Right renal cortex interstitium (tissue), 3 donors: ENCODE measurements around the gene PFKL. TPM values are rescaled to one million over a fixed set of nuclear protein-coding genes. Genes with fewer than 3 reads are reported as not detected.
"Not testable (repeated sequence)": the region's sequence is repeated elsewhere in the genome, so short reads cannot be mapped to it uniquely, and the experiment has no call there.

ENCODE experiments used
- DNase-seq, 3 donors: peaks; one replicate each; pipeline ENCODE4 v3.0.0-alpha.2; 2013; ENCODE audit warnings: low read depth in 3 of 3, low spot score in 2 of 3
- polyA plus RNA-seq, 3 donors: library from polyadenylated mRNA; unstranded; fragments of 120-200 nt; gene quantifications; one replicate each; pipeline ENCODE4 v1.2.1, GENCODE V29; 2013; ENCODE audit not compliant: insufficient read length in 3 of 3

Gene PFKL
- polyA plus RNA-seq, 3 donors, result 96.8 to 128 (median 105) TPM

DNA sequence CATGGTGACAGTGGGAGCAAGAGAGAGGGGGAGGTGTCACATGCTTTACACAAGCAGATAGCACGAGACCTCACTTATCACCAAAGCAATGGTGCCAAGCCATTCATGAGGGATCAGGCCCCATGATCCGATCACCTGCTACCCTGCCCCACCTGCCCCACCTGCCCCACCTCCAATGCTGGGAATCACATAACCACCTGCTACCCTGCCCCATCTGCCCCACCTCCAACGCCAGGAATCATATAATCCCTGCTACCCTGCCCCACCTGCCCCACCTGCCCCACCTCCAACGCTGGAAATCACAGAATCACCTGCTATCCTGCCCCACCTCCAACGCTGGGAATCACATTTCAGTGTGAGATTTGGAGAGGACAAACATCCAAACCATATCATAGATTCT lies 24.8 kb upstream of the PFKL start:
- no peak for DNase-seq

DNA sequence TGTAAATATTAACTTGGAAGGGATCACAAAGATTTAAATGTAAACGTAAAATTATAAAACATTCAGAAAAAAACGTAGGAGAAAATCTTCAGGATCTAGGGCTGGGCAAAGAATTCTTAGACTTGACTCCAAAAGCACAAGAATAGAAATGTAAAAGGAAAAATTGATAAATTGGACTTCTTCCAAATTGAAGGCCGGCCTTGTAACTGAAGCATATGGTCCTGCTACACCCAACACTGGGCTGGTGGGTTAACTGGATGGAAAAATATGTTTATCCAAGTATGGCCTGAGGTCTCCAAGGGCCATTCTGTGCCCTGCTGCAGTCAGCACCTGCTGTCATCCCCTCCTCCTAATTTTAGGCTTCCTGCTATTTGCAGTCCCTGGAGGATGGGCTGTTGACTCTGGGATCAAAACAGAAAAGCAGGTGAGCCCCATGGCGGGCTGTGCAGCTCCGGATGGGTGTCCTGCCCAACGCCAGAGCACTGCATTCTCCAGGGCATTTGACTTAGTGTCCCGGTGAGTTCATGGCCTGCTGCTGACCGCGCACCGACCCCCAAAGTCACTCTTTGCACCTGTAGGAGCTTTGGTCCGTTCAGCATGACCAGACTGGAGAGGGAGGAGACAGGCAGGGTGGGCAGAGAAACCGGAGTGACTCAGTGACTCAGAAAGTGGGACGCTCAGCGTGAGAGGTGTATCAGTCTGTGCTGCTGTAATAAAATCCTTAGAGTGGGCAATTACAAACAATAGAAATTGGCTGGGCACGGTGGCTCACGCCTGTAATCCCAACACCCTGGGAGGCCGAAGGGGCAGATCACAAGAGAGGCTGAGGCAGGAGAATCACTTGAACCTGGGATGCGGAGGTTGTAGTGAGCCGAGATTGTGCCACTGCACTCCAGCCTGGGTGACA lies 20.2 kb upstream of the PFKL start:
- no peak for DNase-seq

DNA sequence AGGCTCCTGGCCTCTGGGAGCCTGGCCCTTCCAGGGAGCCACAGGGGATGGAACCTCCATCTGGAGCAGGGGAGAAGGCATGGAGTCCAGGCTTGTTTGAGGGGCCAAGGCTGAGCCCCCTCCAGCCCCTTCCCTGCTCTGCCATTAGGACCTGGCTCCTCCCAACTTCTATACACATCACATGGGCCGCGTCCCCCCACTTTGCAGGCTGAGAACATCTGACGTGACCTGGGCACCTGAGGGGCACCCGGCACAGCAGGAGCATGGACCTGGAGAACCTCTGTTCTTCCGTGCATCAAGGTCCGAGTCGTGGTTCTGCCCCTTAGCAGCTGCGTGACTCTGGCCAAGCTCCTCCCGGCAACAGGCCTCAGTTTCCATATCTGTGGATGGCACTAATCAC lies 18.1 kb upstream of the PFKL start:
- no peak for DNase-seq

DNA sequence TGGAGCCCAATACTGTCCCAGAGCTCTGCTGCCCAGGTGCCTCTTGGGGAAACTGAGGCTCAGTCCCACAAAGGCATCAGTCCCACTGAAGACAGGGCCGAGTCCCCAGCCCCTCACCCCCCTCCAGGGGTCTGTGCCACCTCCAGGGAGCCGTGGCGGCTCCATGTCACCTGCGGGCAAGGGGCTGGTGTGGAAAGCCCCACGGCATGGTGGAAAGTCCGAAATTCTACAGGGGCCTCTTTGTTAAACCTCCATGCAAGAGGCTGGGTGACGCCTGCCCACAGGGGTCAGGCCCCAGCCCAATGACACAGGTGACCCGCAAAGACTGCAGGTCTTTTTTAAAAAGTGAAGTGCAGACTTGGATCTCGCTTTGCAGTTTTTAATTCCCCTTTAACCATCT lies 17.5 kb upstream of the PFKL start:
- DNase-seq, result no peak

DNA sequence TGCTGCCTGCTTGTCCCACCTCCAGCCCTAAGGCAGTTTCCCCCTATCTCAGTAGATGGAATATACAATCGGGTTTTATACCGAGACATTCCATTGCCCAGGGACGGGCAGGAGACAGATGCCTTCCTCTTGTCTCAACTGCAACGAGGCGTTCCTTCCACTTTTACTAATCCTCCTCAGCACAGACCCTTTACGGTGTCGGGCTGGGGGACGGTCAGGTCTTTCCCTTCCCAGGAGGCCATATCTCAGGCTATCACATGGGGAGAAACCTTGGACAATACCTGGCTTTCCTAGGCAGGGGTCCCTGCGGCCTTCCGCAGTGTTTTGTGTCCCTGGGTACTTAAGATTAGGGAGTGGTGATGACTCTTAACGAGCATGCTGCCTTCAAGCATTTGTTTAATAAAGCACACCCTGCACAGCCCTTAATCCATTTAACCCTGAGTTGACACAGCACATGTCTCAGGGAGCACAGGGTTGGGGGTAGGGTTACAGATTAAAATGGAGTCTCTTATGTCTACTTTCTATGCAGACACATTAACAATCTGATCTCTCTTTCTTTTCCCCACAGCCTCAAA lies 16.6 kb upstream of the PFKL start:
- DNase-seq, result not testable (repeated sequence)

DNA sequence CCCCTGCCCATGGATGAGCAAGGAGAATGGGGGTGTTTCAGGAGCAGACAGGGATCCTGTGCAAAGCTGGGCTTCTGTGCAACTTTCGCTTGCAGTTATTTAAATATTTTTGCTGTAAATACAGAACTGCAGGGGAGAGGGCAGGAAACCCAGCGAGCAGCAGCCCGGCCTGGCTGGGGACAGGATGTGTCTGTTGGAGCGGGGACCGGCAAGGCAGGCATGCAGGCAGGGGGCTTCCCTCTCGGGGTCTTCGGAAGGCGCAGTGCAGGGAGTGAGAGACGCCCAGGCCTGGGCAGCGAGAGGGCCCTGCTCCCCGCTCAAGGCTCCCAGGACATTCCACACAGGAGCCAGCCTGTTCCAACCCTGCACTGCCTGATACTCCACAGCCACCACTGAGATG lies 15.9 kb upstream of the PFKL start:
- no peak for DNase-seq

DNA sequence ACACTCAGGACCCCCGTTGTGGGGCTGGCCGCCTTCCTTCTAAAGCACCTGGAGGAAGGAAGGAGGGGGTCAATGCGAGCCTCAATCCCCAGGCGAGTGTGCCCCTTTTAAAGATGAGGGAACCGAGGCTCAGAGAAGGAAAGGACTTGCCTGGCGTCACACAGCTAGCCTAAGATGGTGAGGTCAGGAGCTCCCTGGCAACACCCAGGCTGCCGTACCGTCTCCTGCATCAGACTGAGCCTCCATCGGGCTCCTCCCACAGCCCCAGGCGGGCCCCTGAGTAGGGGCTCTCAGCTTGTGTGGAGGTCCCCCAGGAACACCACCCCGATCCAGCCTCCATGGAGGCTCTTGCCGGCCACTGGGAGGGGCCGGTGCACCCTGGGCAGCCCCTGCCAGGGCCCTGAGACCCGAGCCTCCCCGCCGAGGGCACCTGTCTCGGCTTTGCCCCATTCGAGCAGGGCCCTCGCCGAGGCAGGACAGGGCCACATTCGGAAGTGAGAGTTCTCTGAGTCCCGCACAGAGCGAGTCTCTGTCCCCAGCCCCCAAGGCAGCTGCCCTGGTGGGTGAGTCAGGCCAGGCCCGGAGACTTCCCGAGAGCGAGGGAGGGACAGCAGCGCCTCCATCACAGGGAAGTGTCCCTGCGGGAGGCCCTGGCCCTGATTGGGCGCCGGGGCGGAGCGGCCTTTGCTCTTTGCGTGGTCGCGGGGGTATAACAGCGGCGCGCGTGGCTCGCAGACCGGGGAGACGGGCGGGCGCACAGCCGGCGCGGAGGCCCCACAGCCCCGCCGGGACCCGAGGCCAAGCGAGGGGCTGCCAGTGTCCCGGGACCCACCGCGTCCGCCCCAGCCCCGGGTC lies 14.5 kb upstream of the PFKL start, which contains the start of gene AIRE:
AIRE (plus strand) TSS at position 739 of the 855 bp plus-strand sequence. CDS start 131 bp downstream, outside the sequence.
- DNase-seq, result no peak

DNA sequence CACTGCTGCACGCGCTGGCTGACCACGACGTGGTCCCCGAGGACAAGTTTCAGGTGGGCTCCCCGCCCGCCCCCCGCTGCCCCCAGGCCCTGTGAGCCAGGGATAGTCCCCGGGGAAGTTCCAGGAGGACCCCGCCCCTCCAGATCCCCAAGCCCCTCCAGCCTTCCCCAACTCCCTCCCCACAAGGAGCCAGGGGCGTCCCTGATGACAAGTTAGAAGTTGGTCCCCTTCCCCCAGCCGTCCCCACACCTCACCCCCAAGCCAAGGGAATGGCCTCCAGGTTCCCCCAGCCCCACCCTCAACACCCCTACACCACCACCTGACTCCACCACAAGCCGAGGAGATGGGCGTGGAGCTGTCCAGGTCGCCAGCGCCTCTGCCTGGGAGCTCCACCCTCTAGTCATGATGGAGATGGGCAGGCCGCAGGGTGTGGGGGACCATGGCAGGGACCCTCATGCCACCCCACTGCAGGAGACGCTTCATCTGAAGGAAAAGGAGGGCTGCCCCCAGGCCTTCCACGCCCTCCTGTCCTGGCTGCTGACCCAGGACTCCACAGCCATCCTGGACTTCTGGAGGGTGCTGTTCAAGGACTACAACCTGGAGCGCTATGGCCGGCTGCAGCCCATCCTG lies 13.7 kb upstream of the PFKL start:
- no peak for DNase-seq

DNA sequence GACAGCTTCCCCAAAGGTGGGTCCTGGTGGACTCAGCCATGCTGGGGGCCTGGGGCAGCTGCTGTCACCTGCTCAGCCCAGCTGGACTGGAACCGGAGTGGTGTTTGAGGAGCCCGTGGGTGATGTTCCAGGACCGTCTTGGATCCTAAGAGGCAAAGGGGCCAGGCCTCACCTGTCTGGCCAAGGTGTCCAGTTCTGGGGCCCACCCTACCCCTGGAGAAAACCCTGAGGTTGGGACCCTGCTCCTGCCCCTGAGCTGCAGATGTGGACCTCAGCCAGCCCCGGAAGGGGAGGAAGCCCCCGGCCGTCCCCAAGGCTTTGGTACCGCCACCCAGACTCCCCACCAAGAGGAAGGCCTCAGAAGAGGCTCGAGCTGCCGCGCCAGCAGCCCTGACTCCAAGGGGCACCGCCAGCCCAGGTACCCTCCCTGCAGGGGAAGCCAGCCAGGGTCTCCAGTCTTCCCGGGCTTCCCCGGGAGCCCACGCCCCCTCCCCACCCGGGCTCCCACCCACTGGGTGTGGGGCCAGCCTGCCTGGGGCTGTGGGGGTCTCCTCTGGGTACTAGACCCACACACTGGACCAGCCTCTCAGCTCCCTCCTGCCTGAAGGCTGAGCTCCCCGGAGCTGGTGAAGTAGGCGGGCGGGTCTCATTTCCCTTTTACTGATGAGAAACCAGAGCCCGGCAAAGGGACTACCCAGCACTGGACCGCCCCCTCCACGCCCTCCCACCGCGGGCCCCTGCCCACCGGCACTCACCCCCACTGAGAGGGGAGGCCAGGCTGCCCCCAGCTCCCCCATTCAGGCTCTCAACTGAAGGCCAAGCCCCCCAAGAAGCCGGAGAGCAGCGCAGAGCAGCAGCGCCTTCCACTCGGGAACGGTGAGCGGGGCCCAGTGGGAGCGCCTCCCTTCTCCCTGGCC lies 12.9 kb upstream of the PFKL start:
- no peak for DNase-seq

DNA sequence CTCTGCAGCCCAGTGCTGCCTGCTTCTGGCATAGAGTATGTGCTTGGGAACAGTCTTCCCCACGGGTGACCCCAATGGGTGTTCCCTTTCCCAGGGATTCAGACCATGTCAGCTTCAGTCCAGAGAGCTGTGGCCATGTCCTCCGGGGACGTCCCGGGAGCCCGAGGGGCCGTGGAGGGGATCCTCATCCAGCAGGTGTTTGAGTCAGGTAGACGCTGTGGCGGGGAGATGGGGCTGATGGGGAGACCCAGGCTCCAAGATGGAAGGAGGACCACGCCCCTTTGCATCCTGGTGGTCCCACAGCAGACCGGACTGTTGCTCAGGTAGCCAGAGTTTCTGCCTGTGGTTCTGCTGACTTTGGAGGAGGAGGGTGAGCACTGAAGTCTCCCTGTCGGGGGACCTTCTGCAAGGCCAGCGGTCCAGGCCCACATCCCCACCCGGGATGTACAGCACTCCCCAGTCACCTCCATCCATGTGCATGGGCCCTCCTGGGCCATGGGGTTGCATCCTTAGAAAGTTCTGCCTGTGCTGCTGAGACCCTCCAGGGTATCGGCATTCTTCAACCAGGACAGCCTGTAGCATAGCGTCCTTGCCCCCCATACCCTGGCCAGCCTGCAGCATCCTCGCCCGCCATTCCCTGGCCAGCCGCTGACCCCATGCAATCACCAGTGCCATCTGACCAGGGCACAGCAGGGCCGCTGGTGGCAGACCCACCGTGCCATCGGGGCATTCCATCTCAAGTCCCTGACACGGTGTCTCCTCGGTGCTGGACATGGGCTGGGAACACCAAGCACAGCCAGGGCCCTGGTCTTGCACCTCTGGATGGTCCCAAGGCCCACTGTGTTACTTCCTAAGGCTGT lies 11.4 kb upstream of the PFKL start:
- no peak for DNase-seq

DNA sequence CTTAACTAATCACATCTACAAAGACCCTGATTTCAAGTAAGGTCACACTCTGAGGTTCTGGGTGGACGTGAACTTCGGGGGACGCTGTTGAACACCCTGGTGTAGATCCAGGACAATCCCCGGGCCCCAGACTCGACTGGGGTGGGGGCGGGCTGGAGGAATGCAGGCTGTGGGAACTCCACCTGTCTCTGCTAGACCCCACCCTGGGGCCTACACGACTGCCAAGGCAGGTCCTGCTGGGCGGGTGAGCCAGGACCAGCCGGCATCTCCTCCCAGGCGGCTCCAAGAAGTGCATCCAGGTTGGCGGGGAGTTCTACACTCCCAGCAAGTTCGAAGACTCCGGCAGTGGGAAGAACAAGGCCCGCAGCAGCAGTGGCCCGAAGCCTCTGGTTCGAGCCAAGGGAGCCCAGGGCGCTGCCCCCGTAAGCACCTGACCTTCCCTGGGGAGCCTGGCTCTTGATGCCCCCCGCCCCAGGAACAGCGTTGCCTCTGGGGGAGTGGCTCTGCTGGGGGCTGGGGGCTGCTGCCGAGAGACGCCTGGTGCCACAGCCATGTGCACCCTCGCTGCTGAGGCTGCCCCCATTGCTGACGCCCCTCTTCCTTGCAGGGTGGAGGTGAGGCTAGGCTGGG lies 10.4 kb upstream of the PFKL start:
- DNase-seq, result no peak

DNA sequence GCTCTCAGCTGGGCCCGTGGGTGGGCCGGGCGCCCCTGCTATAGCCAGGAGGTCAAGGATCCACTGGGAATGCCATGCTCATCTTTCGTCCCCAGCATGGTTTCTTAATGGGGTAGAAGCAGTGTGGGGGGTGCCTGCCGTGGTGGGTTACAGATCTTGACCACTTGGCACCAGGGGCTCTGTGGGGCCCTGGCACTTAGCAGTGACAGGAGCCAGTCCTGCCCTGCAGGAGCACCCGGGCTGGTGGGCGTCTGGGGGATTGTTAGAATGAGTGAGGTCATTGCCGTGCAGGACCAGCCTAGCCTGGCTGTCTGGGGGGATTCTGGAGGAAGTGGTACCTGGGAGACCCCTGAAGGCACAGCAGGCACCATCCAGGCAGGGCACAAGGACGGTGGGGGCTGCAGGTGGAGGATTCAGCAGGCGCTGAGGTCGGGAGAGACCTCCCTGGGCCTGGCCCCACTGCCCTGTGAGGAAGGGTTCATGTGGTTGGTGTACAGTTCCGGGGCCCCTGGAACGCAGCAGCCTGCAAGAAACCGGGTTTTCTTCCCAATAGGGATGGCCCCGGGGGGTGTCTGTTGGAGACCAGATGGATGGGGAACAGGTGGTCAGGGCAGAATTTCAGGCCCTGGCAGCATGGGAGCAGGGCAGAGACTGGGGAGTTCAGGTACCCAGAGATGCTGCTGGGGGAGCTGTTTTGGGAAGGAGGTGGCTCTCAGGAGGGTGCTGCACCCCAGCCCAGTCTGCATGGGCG lies 9.4 kb upstream of the PFKL start:
- no peak for DNase-seq

DNA sequence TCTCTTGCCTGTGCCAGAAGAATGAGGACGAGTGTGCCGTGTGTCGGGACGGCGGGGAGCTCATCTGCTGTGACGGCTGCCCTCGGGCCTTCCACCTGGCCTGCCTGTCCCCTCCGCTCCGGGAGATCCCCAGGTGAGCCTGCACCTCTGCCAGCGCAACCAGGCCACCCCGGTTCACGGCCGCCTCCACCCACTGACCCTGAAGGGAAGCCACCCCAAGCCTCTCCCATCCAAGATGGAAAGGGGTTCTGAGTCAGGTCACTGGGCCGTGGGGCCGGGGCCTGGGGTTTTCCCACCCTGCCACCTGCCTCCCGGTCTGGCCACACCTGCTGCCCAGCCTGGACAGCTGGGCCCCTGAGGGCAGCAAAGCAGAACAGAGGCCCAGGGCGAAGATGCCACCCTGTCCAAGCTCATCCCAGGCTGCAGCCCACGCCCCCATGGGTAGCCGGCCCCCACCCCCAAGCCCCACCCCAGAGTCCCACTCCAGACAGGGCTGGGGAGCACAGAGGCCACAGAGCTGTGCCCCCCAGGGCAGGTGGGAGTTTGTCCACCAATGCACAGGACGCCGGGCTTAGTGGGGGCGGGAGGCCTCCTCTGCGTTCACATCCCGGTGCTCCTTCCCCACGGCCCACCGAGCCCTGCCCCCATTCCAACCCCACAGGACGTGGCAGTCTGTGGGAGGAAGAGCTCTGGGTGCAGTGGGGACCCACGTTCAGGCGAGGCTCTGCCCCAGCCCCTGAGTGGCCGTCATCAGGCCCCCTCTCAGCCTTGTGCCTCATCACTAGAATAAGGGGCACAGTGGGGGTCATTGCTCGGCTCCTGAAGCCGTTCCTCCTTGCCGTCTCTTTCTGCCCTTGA lies 8.5 kb upstream of the PFKL start:
- no peak for DNase-seq

DNA sequence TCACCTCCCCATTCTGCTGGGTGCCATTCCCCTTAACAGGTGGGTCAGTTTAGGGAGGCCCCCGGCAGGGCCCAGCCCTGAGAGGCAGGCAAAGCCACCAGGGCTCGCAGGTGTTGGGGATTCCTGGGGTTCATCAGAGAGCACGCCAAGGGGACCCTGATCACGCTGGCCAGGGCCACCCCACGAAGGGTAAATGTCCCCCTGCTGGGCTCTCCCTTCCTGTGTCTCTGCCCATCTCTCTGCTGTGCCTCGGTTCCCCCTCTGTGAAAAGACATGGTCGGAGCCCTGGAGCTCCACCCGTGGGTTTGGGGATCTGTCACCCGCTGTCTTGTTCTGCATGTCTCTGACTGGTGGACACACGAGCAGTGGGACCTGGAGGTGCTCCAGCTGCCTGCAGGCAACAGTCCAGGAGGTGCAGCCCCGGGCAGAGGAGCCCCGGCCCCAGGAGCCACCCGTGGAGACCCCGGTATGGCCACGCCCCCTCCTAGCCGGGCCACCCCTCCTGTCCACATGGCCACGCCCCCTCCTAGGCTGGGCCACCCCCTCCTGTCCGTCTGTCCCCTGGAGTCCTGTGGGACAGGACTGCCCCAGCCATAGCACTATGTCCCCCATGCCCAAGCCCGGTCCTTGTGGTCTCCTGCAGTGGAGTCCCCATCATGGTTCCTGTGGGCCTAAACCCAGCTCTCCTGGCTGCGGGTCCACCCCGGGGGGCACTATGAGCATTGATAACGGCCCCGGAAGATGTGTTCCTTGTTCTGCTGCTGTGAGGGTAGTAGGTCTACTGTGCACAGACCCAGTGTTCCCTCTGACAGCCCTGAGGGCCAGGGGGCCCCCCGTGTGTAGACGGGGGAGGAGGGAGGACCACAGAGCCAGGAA lies 7.7 kb upstream of the PFKL start:
- DNase-seq, result no peak

DNA sequence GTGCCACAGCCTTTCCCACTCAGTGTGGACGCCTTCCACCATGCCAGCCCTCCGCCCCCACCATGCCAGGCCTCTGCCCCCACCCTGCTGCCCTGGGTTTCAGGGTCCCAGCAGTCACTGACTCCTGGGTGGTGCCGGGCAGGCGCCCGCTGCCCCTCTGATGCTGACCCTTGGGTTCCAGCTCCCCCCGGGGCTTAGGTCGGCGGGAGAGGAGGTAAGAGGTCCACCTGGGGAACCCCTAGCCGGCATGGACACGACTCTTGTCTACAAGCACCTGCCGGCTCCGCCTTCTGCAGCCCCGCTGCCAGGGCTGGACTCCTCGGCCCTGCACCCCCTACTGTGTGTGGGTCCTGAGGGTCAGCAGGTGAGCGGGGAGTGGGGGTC lies 7.0 kb upstream of the PFKL start:
- no peak for DNase-seq
